Choroid plexus epithelial cell (primary cell): ENCODE data around the gene PELI2.
A peak's percentile ranks its signal among the peaks of the same experiment; 100 is the strongest.

Experiments used
- DNase-seq: peaks from one replicate; pipeline ENCODE4 v3.0.0-alpha.2; 2010; ENCODE audit warnings: low read depth
- H3K4me3 ChIP-seq: 2 replicates; pipeline ENCODE4 v1.5.1; 2011; ENCODE audit warnings: low read depth, mild to moderate bottlenecking, control low read depth, low read length, moderate library complexity
- CTCF ChIP-seq: conservative IDR thresholded peaks from 2 replicates; pipeline ENCODE4 v1.5.1; 2011; ENCODE audit warnings: low read depth, mild to moderate bottlenecking, control low read depth, inconsistent platforms, low read length, moderate library complexity

PELI2 gene

GRCh38 chr14:56100556-56100955, 17.7 kb upstream of the PELI2 start:
- no peak for TF ChIP-seq CTCF
- H3K4me3 ChIP-seq = no peak overlapping the region
- DNase-seq = peak; percentile 15

DNA sequence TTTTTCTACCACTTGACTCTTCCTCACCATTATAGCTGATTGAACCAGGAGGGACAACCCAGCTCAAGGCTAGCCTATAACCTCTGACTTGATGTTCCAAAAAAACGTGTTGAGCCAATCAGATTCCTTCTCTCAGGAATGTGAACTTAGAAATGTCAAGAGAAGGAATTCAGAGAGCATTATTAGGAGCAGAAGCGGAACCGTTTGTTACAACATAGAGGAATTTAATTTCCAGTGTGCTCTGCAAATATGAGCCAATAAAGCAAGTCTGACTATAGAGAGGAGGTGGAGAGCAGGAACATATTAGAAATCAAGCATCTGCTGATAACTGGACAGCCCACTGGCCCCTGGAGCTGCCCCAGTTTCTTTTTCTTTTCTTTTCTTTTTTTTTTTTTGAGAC, 15.3 kb upstream of the PELI2 start:
- no peak for TF ChIP-seq CTCF
- peak; percentile 27 for DNase-seq
- H3K4me3 ChIP-seq = no peak overlapping the region

DNA sequence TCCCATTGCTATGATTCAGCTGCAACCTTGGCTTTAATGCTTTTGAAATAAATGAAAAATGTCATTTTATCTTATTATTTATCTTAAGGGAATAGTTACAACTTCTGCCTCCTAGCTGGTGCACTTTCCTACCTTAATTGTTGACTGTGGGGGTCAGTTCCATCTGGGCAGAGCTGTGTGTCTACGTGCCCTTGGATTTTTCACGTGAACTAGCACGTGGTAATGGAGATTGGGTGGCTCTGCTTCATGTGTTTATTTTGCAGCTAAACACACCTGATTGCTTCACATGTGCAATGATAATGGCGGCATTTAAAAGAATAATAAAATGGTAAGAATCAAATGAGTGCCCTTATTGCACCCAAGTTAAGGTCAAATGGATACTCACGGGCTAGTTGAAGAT, 10.6 kb upstream of the PELI2 start:
- no peak overlapping the region for H3K4me3 ChIP-seq
- DNase-seq = no peak

DNA sequence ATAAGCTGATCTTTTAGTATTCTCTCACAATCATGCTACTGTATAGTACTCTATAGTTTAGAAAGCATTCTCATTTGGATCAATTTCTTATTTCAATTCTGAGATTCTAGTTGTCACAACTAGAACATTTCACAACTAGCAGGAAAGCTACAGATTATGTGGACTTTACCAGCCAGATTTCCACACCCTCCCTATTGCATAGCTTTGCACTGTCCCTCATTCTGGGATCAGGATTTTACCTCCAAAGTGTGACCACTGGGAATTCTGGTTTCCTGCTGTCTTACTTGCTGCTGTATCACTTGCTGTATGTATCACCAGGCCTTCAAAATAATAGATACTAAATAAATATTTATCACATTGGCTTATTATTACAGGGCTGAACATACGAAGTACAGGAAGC, 10.2 kb upstream of the PELI2 start:
- H3K4me3 ChIP-seq = no peak overlapping the region
- no peak for DNase-seq
- no peak for TF ChIP-seq CTCF

More for the DNA sequence above, 10.6 kb upstream of the PELI2 start:
- no peak for TF ChIP-seq CTCF

DNA sequence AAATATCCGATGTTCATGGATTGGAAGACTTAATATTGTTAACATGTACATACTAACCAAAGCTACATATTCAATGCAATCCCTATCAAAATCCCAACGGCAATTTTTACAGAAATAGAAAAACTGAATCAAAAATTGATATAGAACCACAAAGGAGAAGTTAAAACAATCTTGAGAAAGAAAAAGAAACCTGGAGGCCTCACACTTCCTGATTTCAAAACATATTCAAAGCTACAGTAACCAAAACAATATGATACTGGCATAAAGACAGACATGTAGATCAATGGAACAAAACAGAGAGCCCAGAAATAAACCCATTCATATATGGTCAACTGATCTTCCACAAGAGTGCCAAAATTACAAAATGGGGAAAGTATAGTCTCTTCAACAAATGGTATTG, 5.4 kb upstream of the PELI2 start:
- DNase-seq = no peak
- no peak for TF ChIP-seq CTCF
- no peak overlapping the region for H3K4me3 ChIP-seq

DNA sequence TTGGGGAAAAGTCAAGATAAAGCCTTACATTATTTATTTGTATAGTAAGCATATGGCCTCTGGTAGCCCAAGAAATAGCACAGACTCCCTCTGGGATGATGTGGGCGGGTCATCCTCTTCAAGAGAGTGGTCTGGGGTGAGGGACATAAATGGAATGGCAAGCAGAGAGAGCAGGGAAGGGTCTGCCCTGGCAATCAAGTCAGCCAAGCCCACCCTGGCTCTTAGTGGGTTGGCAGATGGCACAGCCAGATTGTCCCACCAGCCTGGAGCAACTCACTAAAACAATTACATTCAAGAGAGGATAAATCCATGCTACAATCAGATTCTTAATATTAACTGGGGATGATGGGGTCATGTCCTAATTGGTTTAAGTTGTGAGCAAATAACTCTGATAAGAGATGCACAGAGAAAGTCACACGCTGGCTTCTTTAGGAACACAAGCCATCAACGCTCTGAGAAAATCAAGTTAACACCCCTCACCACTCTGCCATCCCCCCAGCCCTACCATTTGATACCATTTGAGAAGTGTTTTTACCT, 2.8 kb upstream of the PELI2 start:
- TF ChIP-seq CTCF = no peak
- no peak overlapping the region for H3K4me3 ChIP-seq
- DNase-seq = no peak
